HepG2 (cell line): Measurements from ENCODE around the gene SWI5. TPM values are rescaled to one million over a fixed set of nuclear protein-coding genes. Genes with fewer than 3 reads are reported as not detected.

ENCODE experiments used
- ATF2 ChIP-seq: sonication (generic); formaldehyde crosslinking; IDR thresholded peaks from 2 replicates; pipeline ENCODE4 v1.4.0; 2020; ENCODE audit warnings: missing genetic modification reagents
- CHCHD3 ChIP-seq: sonication (generic); formaldehyde crosslinking; IDR thresholded peaks from 2 replicates; pipeline ENCODE4 v1.8.0; 2022; ENCODE audit warnings: mild to moderate bottlenecking, missing genetic modification reagents, moderate library complexity
- E2F2 ChIP-seq: sonication (generic); formaldehyde crosslinking; IDR thresholded peaks from 2 replicates; pipeline ENCODE4 v1.4.0; 2020; ENCODE audit warnings: missing genetic modification reagents, borderline replicate concordance
- FOXC1 ChIP-seq: sonication (generic); formaldehyde crosslinking; IDR thresholded peaks from 2 replicates; pipeline ENCODE4 v1.8.0; 2022; ENCODE audit warnings: mild to moderate bottlenecking, missing genetic modification reagents, borderline replicate concordance
- FOXK2 ChIP-seq: fragments of 450-650 bp; IDR thresholded peaks from 2 replicates; pipeline ENCODE4 v1.6.1; 2016
- GABPA ChIP-seq, 2 experiments: IDR thresholded peaks; 2 replicates each; pipeline ENCODE4 v1.6.1; 2011 to 2016; ENCODE audit warnings: low read depth in 2 of 2, low read length in 1 of 2, missing biosample characterization in 1 of 2, missing genetic modification characterization in 1 of 2
- HOXA9 ChIP-seq: sonication (generic); formaldehyde crosslinking; IDR thresholded peaks from 2 replicates; pipeline ENCODE4 v1.8.1; 2022; ENCODE audit warnings: missing genetic modification reagents, mild to moderate bottlenecking, moderate library complexity, borderline replicate concordance
- JARID2 ChIP-seq: sonication (generic); formaldehyde crosslinking; IDR thresholded peaks from 2 replicates; pipeline ENCODE4 v1.8.1; 2023; ENCODE audit warnings: missing genetic modification reagents, inconsistent platforms; ENCODE audit not compliant: insufficient replicate concordance
- JUND ChIP-seq: sonication (generic); formaldehyde crosslinking; IDR thresholded peaks from 2 replicates; pipeline ENCODE4 v1.8.0; 2022; ENCODE audit warnings: mild to moderate bottlenecking, missing genetic modification reagents
- KDM1A ChIP-seq: IDR thresholded peaks from 2 replicates; pipeline ENCODE4 v1.6.1; 2016; ENCODE audit warnings: missing compliant biosample characterization
- KDM5B ChIP-seq: sonication (generic); formaldehyde crosslinking; IDR thresholded peaks from 2 replicates; pipeline ENCODE4 v1.4.0; 2020; ENCODE audit warnings: missing genetic modification reagents, mild to moderate bottlenecking, borderline replicate concordance
- MAX ChIP-seq: IDR thresholded peaks from 2 replicates; pipeline ENCODE4 v1.6.1; 2012; ENCODE audit warnings: inconsistent platforms
- SCMH1 ChIP-seq: sonication (generic); formaldehyde crosslinking; IDR thresholded peaks from 2 replicates; pipeline ENCODE4 v1.9.0; 2021; ENCODE audit warnings: missing genetic modification reagents, mild to moderate bottlenecking, borderline replicate concordance
- SMC3 ChIP-seq: IDR thresholded peaks from 2 replicates; pipeline ENCODE4 v1.6.1; 2011; ENCODE audit warnings: low read length, improper control_type of control experiment
- TCF7L2 ChIP-seq: IDR thresholded peaks from 2 replicates; pipeline ENCODE4 v1.6.1; 2011; ENCODE audit warnings: mild to moderate bottlenecking, low read depth, low read length, moderate library complexity
- ZBTB33 ChIP-seq: sonication (generic); formaldehyde crosslinking; IDR thresholded peaks from 2 replicates; pipeline ENCODE4 v1.4.0; 2020; ENCODE audit warnings: missing genetic modification reagents
- ZNF343 ChIP-seq: sonication (generic); formaldehyde crosslinking; IDR thresholded peaks from 2 replicates; pipeline ENCODE4 v1.4.0; 2020; ENCODE audit warnings: mild to moderate bottlenecking, missing genetic modification reagents
- ZNF414 ChIP-seq: sonication (generic); formaldehyde crosslinking; IDR thresholded peaks from 2 replicates; pipeline ENCODE4 v1.5.0; 2020; ENCODE audit warnings: missing genetic modification reagents
- ZNF446 ChIP-seq: sonication (generic); formaldehyde crosslinking; IDR thresholded peaks from 2 replicates; pipeline ENCODE4 v1.5.0; 2020; ENCODE audit warnings: mild to moderate bottlenecking, missing genetic modification reagents
- ZNF572 ChIP-seq: sonication (generic); formaldehyde crosslinking; IDR thresholded peaks from 2 replicates; pipeline ENCODE4 v1.5.1; 2020; ENCODE audit warnings: mild to moderate bottlenecking, missing genetic modification reagents
- ZNF720 ChIP-seq: sonication (generic); formaldehyde crosslinking; IDR thresholded peaks from 2 replicates; pipeline ENCODE4 v1.4.0; 2020; ENCODE audit warnings: missing genetic modification reagents
- ZNF749 ChIP-seq: sonication (generic); formaldehyde crosslinking; IDR thresholded peaks from 2 replicates; pipeline ENCODE4 v1.8.0; 2022; ENCODE audit warnings: mild to moderate bottlenecking, missing genetic modification reagents, moderate library complexity, borderline replicate concordance
- ZNF766 ChIP-seq: sonication (generic); formaldehyde crosslinking; IDR thresholded peaks from 2 replicates; pipeline ENCODE4 v1.5.0; 2020; ENCODE audit warnings: missing genetic modification reagents, borderline replicate concordance
- ZNF773 ChIP-seq: sonication (generic); formaldehyde crosslinking; IDR thresholded peaks from 2 replicates; pipeline ENCODE4 v1.4.0; 2020; ENCODE audit warnings: missing genetic modification reagents, borderline replicate concordance
- polyA plus RNA-seq, 8 experiments: library from polyadenylated mRNA; depleted of rRNA in 3 of 8; stranded (reverse) in 7 of 8; unstranded in 1 of 8; fragments of >200 nt; fragmentation: Illumina TruSeq in 4 of 8; extraction: Trizol in 4 of 8; gene quantifications; 2 replicates each; pipeline versions ENCODE4 v1.2.1 to v1.2.3, GENCODE V29; 2011 to 2016; ENCODE audit warnings: low read depth in 4 of 8, missing spikeins in 1 of 8, mixed read lengths in 1 of 8; ENCODE audit not compliant: insufficient read depth in 1 of 8
- total RNA-seq, 5 experiments: library from RNA; depleted of rRNA; stranded (reverse); fragments of >200 nt; fragmentation: Illumina TruSeq; extraction: Trizol; gene quantifications; 2 replicates each; pipeline ENCODE4 v1.2.3, GENCODE V29; 2016; ENCODE audit warnings: low read depth in 1 of 5

The SWI5 gene
- total and polyA plus RNA-seq, 2 of the 13 experiments (the other 11 are each of a cell fraction or from before 2014, with no cell fraction given): 39.2 to 41.0 TPM

- TF ChIP-seq ZNF749 (no peak), SMC3 (no peak), ZNF766 (CRISPR knock-in tag) (no peak), KDM5B (CRISPR knock-in tag) (0 out of 2 replicates have a peak, but pooled peaks have one; percentile 17), ZNF343 (CRISPR knock-in tag) (no peak), HOXA9 (CRISPR knock-in tag) (no peak), FOXK2 (no peak), ZNF446 (CRISPR knock-in tag) (no peak), KDM1A (CRISPR knock-in tag) (no peak), ZNF414 (CRISPR knock-in tag) (no peak), CHCHD3 (no peak), ZNF773 (CRISPR knock-in tag) (no peak), ZNF572 (0 out of 2 replicates have a peak, but pooled peaks have one; percentile 30), TCF7L2 (no peak), FOXC1 (CRISPR knock-in tag) (no peak), JARID2 (no peak), SCMH1 (CRISPR knock-in tag) (no peak), E2F2 (no peak), ATF2 (CRISPR knock-in tag) (no peak), ZNF720 (CRISPR knock-in tag) (no peak), MAX (no peak), GABPA (IDR thresholded peaks at IDR 0.05; ENCODE audit: low read depth, low read length) (no peak), GABPA (CRISPR knock-in tag; IDR thresholded peaks at IDR 0.05; ENCODE audit: low read depth) (no peak), ZBTB33 (0 out of 2 replicates have a peak, but pooled peaks have one; percentile 2), JUND (CRISPR knock-in tag) (no peak)
Observed at GRCh38 chr9:128276574-128277270, 646 bp downstream of the SWI5 start (continued).
